AG10803 (cell line): ENCODE results near the gene MAP6D1.

ENCODE experiments used
- DNase-seq: peaks from one replicate; pipeline ENCODE4 v3.0.0; 2010; ENCODE audit warnings: low read depth
- H3K4me3 ChIP-seq: 2 replicates; pipeline ENCODE4 v1.5.1; 2011; ENCODE audit warnings: mild to moderate bottlenecking, low read length, control low read depth
- TF ChIP-seq, protein P1 (sequence below): conservative IDR thresholded peaks from 2 replicates; pipeline ENCODE4 v1.5.1; 2011; ENCODE audit warnings: mild to moderate bottlenecking, low read length, control low read depth, inconsistent platforms

MAP6D1 gene

DNA sequence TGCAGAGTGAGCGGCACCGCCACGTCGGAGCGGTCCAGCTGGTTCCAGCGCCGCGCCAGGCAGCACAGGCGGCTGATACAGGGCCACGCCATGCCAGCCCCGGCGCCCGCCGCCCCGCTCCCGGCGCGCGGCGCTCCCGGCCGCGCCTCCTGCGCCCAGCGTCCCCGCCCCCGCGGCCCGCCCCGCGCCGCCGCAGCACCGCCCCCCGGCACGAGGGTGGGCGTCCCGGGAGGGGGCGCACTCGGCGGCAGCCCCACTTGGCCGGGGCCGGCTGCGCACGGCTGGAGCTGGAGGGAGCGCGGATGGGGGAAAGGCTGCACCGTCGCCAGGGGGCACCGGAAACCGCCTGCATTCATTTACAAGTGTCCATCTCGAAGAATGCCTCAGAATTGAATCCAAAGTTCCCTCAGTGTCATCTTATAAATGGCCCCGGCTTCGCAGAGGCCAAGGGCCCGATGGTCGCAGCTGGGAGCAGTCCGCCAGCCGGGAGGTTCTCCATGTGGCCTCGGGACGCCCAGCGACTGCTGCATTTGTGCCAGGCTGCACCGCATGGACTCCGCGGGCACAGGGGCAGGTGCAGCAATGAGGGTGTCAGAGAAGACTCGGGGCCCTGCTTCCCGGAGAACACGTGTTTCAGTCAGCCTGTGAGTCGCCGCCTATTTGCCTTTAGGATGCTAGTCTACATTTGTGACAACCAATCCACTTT lies at the start of gene MAP6D1:
Gene MAP6D1, minus strand, starts transcription at position 122 of the 706 bp plus-strand sequence. Its CDS starts 30 bp downstream, at position 92.
- peak within 1 kb of the TSS; percentile 67 for H3K4me3 ChIP-seq
- peak; percentile 34 for DNase-seq
- TF ChIP-seq, protein P1, sequence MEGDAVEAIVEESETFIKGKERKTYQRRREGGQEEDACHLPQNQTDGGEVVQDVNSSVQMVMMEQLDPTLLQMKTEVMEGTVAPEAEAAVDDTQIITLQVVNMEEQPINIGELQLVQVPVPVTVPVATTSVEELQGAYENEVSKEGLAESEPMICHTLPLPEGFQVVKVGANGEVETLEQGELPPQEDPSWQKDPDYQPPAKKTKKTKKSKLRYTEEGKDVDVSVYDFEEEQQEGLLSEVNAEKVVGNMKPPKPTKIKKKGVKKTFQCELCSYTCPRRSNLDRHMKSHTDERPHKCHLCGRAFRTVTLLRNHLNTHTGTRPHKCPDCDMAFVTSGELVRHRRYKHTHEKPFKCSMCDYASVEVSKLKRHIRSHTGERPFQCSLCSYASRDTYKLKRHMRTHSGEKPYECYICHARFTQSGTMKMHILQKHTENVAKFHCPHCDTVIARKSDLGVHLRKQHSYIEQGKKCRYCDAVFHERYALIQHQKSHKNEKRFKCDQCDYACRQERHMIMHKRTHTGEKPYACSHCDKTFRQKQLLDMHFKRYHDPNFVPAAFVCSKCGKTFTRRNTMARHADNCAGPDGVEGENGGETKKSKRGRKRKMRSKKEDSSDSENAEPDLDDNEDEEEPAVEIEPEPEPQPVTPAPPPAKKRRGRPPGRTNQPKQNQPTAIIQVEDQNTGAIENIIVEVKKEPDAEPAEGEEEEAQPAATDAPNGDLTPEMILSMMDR = peak; percentile 14; the same call in 1 of the 2 replicates

DNA sequence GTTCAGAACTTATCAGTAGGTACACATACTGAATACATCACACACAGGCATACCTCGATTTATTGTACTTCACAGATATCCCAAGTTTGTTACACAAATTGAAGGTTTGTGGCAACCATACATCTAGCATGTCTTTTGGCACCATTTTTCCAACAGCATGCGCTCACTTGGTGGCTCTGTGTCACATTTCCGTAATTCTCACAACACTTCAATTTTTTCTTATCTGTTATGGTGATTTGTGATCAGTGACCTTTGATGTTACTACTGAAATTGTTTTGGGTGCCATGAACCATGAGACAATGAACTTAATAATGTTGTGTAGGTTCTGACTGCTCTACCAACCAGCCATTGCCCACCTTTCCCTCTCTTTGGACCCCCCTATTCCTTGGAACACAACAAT lies 48.5 kb upstream of the MAP6D1 start:
- TF ChIP-seq, protein P1 = no peak
- no peak overlapping the region for H3K4me3 ChIP-seq
- no peak for DNase-seq

DNA sequence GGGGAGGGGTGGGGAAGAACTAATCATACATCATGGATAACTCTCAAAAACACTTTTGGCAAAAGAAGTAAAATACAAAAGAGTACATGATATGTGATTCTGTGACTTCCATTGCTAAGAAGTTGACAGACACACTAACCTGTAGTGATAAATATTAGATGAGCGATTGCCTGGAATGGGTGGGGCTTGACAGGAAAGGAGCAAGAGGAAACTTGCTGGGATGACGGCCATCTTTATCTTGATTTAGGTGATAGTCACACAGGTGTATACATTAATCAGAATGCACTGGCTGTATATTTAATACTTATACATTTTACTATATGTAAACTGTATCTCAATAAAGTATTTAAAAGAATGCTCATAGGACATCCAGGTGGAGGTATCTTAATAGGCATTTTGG lies 46.2 kb upstream of the MAP6D1 start:
- H3K4me3 ChIP-seq = no peak overlapping the region
- TF ChIP-seq, protein P1 = no peak
- no peak for DNase-seq

DNA sequence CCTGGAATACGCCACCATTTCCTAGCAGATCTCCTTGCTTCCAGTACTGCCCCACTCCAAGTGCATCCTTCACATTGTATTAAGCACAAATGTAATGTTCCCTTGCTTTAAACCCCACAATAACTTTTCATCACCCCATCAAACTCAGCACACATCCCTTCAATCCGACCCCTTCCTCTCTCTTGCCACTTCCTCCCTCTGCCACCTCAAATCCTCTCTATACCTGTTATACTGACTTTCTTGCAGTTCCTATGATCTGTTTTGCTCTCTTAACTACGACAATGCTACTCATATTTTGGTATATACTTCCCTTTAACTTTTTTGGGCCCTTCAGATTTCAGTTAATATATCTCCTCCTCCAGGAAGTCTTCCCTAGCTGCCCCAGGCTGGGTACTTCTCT lies 45.2 kb upstream of the MAP6D1 start:
- H3K4me3 ChIP-seq = no peak overlapping the region
- DNase-seq = no peak
- TF ChIP-seq, protein P1 = no peak

GRCh38 chr3:183868796-183869195 lies 43.4 kb upstream of the MAP6D1 start:
- H3K4me3 ChIP-seq = no peak overlapping the region
- TF ChIP-seq, protein P1 = no peak
- DNase-seq = no peak

DNA sequence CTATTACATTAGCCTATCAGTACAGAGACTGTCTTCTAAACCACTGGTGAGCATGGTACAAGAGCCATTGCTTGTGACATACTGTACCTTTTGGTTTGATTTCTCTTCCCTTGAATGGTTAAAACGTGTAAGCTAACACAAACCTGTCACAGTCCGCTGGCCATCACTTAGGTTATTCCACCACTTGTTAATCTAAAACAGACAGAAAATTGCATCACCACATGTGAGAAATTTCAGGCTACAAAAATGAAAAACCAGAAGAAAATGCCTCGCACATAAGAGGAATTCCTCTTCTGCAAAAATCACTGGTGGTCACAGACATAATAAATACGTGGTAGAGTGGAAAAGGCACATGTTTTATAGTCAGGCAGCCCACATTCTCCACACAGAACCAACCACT lies 37.2 kb upstream of the MAP6D1 start:
- H3K4me3 ChIP-seq = no peak overlapping the region
- peak; percentile 40 for DNase-seq
- TF ChIP-seq, protein P1 = no peak

- TF ChIP-seq, protein P1 = no peak
- no peak for DNase-seq
- H3K4me3 ChIP-seq = no peak overlapping the region
These were observed 32.5 kb upstream of the MAP6D1 start for GRCh38 chr3:183857863-183858262.
